Fibroblast of peridontal ligament (primary cell): ENCODE data around the gene OR2A42.
"Not testable (repeated sequence)": the region's sequence is repeated elsewhere in the genome, so short reads cannot be mapped to it uniquely, and the experiment has no call there.

ENCODE experiments used
- DNase-seq: peaks from one replicate; pipeline ENCODE4 v3.0.0-alpha.2; 2010; ENCODE audit errors: extremely low read depth

Gene OR2A42

GRCh38 chr7:144223675-144224074 lies 15.7 kb downstream of the OR2A42 start:
- not testable (repeated sequence) for DNase-seq

- not testable (repeated sequence) for DNase-seq
These were observed 18.9 kb downstream of the OR2A42 start for GRCh38 chr7:144220531-144220930.

- not testable (repeated sequence) for DNase-seq
These were observed 20.3 kb downstream of the OR2A42 start for GRCh38 chr7:144219149-144219548.

- DNase-seq = not testable (repeated sequence)
These were observed 20.8 kb downstream of the OR2A42 start for GRCh38 chr7:144218581-144218980.

- DNase-seq = not testable (repeated sequence)
These were observed 22.2 kb downstream of the OR2A42 start for GRCh38 chr7:144217200-144217599.

GRCh38 chr7:144205306-144205705 lies 34.1 kb downstream of the OR2A42 start:
- DNase-seq = not testable (repeated sequence)

- DNase-seq = not testable (repeated sequence)
These were observed 36.3 kb downstream of the OR2A42 start for GRCh38 chr7:144203086-144203485.

- not testable (repeated sequence) for DNase-seq
These were observed 37.4 kb downstream of the OR2A42 start for GRCh38 chr7:144201978-144202377.

GRCh38 chr7:144198934-144199333 lies 40.5 kb downstream of the OR2A42 start:
- DNase-seq = not testable (repeated sequence)

- DNase-seq = not testable (repeated sequence)
These were observed 44.1 kb downstream of the OR2A42 start, which contains the start of gene ARHGEF35 for GRCh38 chr7:144195212-144195872. Gene ARHGEF35, minus strand, starts transcription at chr7:144195833. Its CDS starts 7,450 bp downstream, at chr7:144188383.

GRCh38 chr7:144194453-144194852 lies 45.0 kb downstream of the OR2A42 start:
- not testable (repeated sequence) for DNase-seq

- not testable (repeated sequence) for DNase-seq
These were observed 45.6 kb downstream of the OR2A42 start for GRCh38 chr7:144193782-144194181.

GRCh38 chr7:144188578-144189171 lies 50.7 kb downstream of the OR2A42 start:
- DNase-seq = not testable (repeated sequence)

GRCh38 chr7:144187848-144188247 lies 51.6 kb downstream of the OR2A42 start:
- DNase-seq = not testable (repeated sequence)

GRCh38 chr7:144183166-144183565 lies 56.2 kb downstream of the OR2A42 start, which contains the start of gene CTAGE4:
Gene CTAGE4, plus strand, starts transcription at chr7:144183466. Its CDS starts 38 bp downstream, at chr7:144183504.
- not testable (repeated sequence) for DNase-seq

GRCh38 chr7:144179165-144179479 lies 60.3 kb downstream of the OR2A42 start:
- DNase-seq = not testable (repeated sequence)

GRCh38 chr7:144178380-144179164 lies 60.8 kb downstream of the OR2A42 start:
- DNase-seq = peak; percentile 17
